Measurements from ENCODE around the gene BABAM2. TPM values are rescaled to one million over a fixed set of nuclear protein-coding genes. Genes with fewer than 3 reads are reported as not detected.
A peak's percentile ranks its signal among the peaks of the same experiment; 100 is the strongest.
"Not testable (repeated sequence)": the region's sequence is repeated elsewhere in the genome, so short reads cannot be mapped to it uniquely, and the experiment has no call there.

BABAM2 gene
- total and polyA plus RNA-seq, 2 experiments from 2014 or later: 31.8 to 83.3 TPM

DNA sequence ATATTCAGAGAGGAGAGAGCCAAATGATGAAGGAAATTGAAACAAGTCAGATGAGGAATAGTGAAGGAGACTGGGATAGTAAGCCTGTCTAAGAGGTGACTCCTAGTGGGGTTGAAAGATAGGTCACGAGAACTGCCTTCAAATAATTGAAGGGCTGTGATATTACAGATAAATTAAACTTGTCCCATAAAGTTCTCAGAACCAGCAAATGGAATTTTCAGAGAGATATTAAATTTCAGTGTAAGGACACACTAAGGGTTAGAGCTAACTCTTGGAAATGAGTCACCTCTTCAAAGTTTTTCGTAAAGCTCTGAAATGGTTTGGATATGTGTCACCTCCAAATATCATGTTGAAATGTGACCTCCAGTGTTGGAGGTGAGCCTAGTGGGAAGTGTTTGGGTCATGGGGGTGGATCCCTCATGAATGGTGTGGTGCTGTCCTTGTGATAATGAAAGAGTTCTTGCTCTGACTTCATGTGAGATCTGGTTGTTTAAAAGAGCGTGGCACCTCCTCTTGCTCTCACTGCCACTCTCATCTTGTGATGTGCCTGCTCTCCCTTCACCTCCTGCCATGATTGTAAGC, 87.3 kb downstream of the BABAM2 start:
- no peaks in the 10 kb centered on the region for H3K36me3 ChIP-seq
- H3K27ac ChIP-seq: no peak overlapping the region
- H3K27me3 ChIP-seq: no peaks in the 10 kb centered on the region
- H3K4me3 ChIP-seq: no peak overlapping the region
- TF ChIP-seq CTCF (IDR thresholded peaks at IDR 0.05; ENCODE audit: low read depth, low read length): no peak
- H3K4me1 ChIP-seq (ENCODE audit: low read depth): no peaks in the 10 kb centered on the region
- DNase-seq (ENCODE audit: low read depth in 1 of 2, low spot score in 1 of 2): peak in 1 of 2 donors; percentile 82
- no peaks in the 10 kb centered on the region for H3K9me3 ChIP-seq (ENCODE audit: low read depth)

DNA sequence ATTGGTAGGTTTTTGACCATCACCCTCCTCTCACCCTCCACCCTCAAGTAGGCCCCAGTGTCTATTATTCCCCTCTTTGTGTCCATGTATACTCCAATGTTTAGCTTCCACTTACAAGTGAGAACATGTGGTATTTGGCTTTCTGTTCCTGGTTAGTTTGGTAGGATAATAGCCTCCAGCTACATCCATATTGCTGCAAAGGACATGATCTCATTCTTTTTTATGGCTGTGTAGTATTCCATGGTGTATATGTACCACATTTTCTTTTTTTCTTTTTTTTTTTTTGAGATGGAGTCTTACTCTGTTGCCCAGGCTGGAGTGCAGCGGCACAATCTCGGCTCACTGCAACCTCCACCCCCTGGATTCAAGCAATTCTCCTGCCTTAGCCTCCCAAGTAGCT, 88.2 kb downstream of the BABAM2 start:
- H3K27me3 ChIP-seq; H3K36me3 ChIP-seq; DNase-seq (ENCODE audit: low read depth in 1 of 2, low spot score in 1 of 2); H3K27ac ChIP-seq; H3K9me3 ChIP-seq (ENCODE audit: low read depth); H3K4me3 ChIP-seq; H3K4me1 ChIP-seq (ENCODE audit: low read depth): not testable (repeated sequence)

DNA sequence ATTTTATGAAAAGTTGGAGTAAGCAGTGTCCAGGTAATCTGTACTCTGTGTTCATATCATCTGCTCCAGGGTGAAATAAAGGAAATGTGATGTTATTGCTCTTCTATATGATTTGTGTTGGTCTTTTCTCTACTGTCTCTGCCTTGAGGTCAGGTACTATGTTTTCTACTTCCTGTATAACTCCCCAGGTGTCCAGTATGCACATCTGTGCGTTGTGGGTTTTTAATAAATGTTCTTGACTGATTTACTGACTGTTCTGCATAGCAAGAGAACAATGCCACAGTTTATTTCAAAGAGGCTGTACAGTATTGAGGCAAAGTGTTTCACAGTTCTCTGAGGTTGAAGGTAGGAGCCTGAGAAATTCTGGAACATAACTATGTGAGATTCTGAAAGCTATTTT, 89.7 kb downstream of the BABAM2 start:
- H3K4me3 ChIP-seq: no peak overlapping the region
- H3K27me3 ChIP-seq: no peaks in the 10 kb centered on the region
- no peak for TF ChIP-seq CTCF (IDR thresholded peaks at IDR 0.05; ENCODE audit: low read depth, low read length)
- DNase-seq (ENCODE audit: low read depth in 1 of 2, low spot score in 1 of 2): no peak
- no peaks in the 10 kb centered on the region for H3K4me1 ChIP-seq (ENCODE audit: low read depth)
- no peaks in the 10 kb centered on the region for H3K9me3 ChIP-seq (ENCODE audit: low read depth)
- H3K27ac ChIP-seq: no peak overlapping the region
- H3K36me3 ChIP-seq: no peaks in the 10 kb centered on the region

GRCh38 chr2:27984153-27984552, 93.6 kb downstream of the BABAM2 start:
- Histone ChIP-seq H3K4me1 (ENCODE audit: low read depth) (no peaks in the 10 kb centered on the region), H3K36me3 (no peaks in the 10 kb centered on the region), H3K27ac (no peak overlapping the region), H3K4me3 (no peak overlapping the region), H3K9me3 (ENCODE audit: low read depth) (no peaks in the 10 kb centered on the region), H3K27me3 (no peaks in the 10 kb centered on the region)
- DNase-seq (ENCODE audit: low read depth in 1 of 2, low spot score in 1 of 2): no peak
- no peak for TF ChIP-seq CTCF (IDR thresholded peaks at IDR 0.05; ENCODE audit: low read depth, low read length)

GRCh38 chr2:27988306-27988705, 97.8 kb downstream of the BABAM2 start:
- Histone ChIP-seq H3K4me1 (ENCODE audit: low read depth) (no peaks in the 10 kb centered on the region), H3K9me3 (ENCODE audit: low read depth) (no peaks in the 10 kb centered on the region), H3K27ac (no peak overlapping the region), H3K4me3 (no peak overlapping the region), H3K36me3 (no peaks in the 10 kb centered on the region), H3K27me3 (no peaks in the 10 kb centered on the region)
- TF ChIP-seq CTCF (IDR thresholded peaks at IDR 0.05; ENCODE audit: low read depth, low read length): no peak
- DNase-seq (ENCODE audit: low read depth in 1 of 2, low spot score in 1 of 2): no peak

- no peaks in the 10 kb centered on the region for H3K9me3 ChIP-seq (ENCODE audit: low read depth)
- H3K27me3 ChIP-seq: no peaks in the 10 kb centered on the region
- no peak overlapping the region for H3K27ac ChIP-seq
- H3K4me1 ChIP-seq (ENCODE audit: low read depth): no peaks in the 10 kb centered on the region
- no peak overlapping the region for H3K4me3 ChIP-seq
- TF ChIP-seq CTCF (IDR thresholded peaks at IDR 0.05; ENCODE audit: low read depth, low read length): no peak
- H3K36me3 ChIP-seq: no peaks in the 10 kb centered on the region
- DNase-seq (ENCODE audit: low read depth in 1 of 2, low spot score in 1 of 2): no peak
These were observed 98.2 kb downstream of the BABAM2 start for GRCh38 chr2:27988718-27989117.
